Activated CD4-positive, alpha-beta T cell treated with anti-CD3 and anti-CD28 coated beads, Interleukin-2, amount 50 U/mL, for 24 hours (primary cell): ENCODE measurements around the gene TTC19.

Experiments
- DNase-seq, 2 donors: peaks; one replicate each; pipeline ENCODE4 v3.0.0-alpha.2; 2020; ENCODE audit warnings: low read depth in 1 of 2, low spot score in 1 of 2

The TTC19 gene

GRCh38 chr17:15999141-15999973 is at the start of gene TTC19, which contains the start of gene ZSWIM7:
TSS of gene TTC19 (plus strand) at chr17:15999824. CDS start at chr17:15999849, 25 bp downstream.
TSS of gene ZSWIM7 (minus strand) at chr17:15999704. CDS start at chr17:15999594, 110 bp downstream.
- peak; percentile 88 to 91 for DNase-seq

- no peak for DNase-seq
Observed at GRCh38 chr17:15951368-15952047, 48.1 kb upstream of the TTC19 start.

- DNase-seq: no peak
Observed at GRCh38 chr17:15952048-15952532, 47.5 kb upstream of the TTC19 start.

- no peak for DNase-seq
Observed at GRCh38 chr17:15952916-15953790, 46.5 kb upstream of the TTC19 start.

- no peak for DNase-seq
Observed at GRCh38 chr17:15954222-15954621, 45.4 kb upstream of the TTC19 start.

GRCh38 chr17:15955793-15956541 is 43.7 kb upstream of the TTC19 start:
- no peak for DNase-seq

- no peak for DNase-seq
Observed at GRCh38 chr17:15957206-15957605, 42.4 kb upstream of the TTC19 start.

GRCh38 chr17:15957608-15958307 is 41.9 kb upstream of the TTC19 start:
- no peak for DNase-seq

- DNase-seq: no peak
Observed at GRCh38 chr17:15958484-15958854, 41.2 kb upstream of the TTC19 start.

- DNase-seq: no peak
Observed at GRCh38 chr17:15963670-15964110, 35.9 kb upstream of the TTC19 start.

- DNase-seq: no peak
Observed at GRCh38 chr17:15965528-15965927, 34.1 kb upstream of the TTC19 start.

GRCh38 chr17:15966183-15966878 is 33.3 kb upstream of the TTC19 start:
- no peak for DNase-seq

- no peak for DNase-seq
Observed at GRCh38 chr17:15966879-15967248, 32.8 kb upstream of the TTC19 start.

GRCh38 chr17:15967706-15968399 is 31.8 kb upstream of the TTC19 start:
- no peak for DNase-seq

GRCh38 chr17:15969463-15969862 is 30.2 kb upstream of the TTC19 start:
- DNase-seq: no peak

- no peak for DNase-seq
Observed at GRCh38 chr17:15970500-15970899, 29.1 kb upstream of the TTC19 start.

GRCh38 chr17:15971098-15971678 is 28.4 kb upstream of the TTC19 start:
- DNase-seq: no peak

GRCh38 chr17:15971882-15972281 is 27.7 kb upstream of the TTC19 start:
- no peak for DNase-seq
